Neural cell (in vitro differentiated cells): ENCODE data around the gene CTTNBP2NL. TPM values are rescaled to one million over a fixed set of nuclear protein-coding genes. Genes with fewer than 3 reads are reported as not detected.
"Not testable (repeated sequence)": the region's sequence is repeated elsewhere in the genome, so short reads cannot be mapped to it uniquely, and the experiment has no call there.

Experiments used
- H2AFZ ChIP-seq: fragments of 200-600, 300-800 bp; sonication (generic), shearing (Covaris generic); 2 replicates; pipeline ENCODE4 v1.6.0; 2014; ENCODE audit warnings: low read depth, mild to moderate bottlenecking, antibody characterized with exemption, low read length, moderate library complexity
- H3F3A ChIP-seq: fragments of 200-600 bp; shearing (Covaris generic); 2 replicates; pipeline ENCODE4 v1.6.1; 2016; ENCODE audit warnings: mild to moderate bottlenecking, moderate library complexity, mixed read lengths, antibody characterized with exemption, low read length; ENCODE audit not compliant: insufficient read depth, poor library complexity, severe bottlenecking
- H3K27ac ChIP-seq: fragments of 200-600, 300-800 bp; sonication (generic), shearing (Covaris generic); 2 replicates; pipeline ENCODE4 v1.5.1; 2014; ENCODE audit warnings: mild to moderate bottlenecking, low read length, moderate library complexity
- H3K27me3 ChIP-seq: fragments of 300-800, 200-600 bp; sonication (generic), shearing (Covaris generic); 2 replicates; pipeline ENCODE4 v1.6.0; 2014; ENCODE audit warnings: mild to moderate bottlenecking, low read depth, low read length, moderate library complexity; ENCODE audit not compliant: insufficient read depth
- H3K36me3 ChIP-seq: fragments of 300-800, 200-600 bp; sonication (generic), shearing (Covaris generic); 2 replicates; pipeline ENCODE4 v1.5.1; 2014; ENCODE audit warnings: mild to moderate bottlenecking, antibody characterized with exemption, low read length, moderate library complexity; ENCODE audit not compliant: insufficient read depth
- H3K4me2 ChIP-seq: fragments of 300-800, 200-600 bp; sonication (generic), shearing (Covaris generic); 2 replicates; pipeline ENCODE4 v1.6.0; 2014; ENCODE audit warnings: mild to moderate bottlenecking, low read length
- H3K4me3 ChIP-seq: fragments of 300-800, 200-600 bp; sonication (generic), shearing (Covaris generic); 2 replicates; pipeline ENCODE4 v1.5.1; 2014; ENCODE audit warnings: mild to moderate bottlenecking, low read length, moderate library complexity
- H3K79me2 ChIP-seq: fragments of 200-600 bp; shearing (Covaris generic); replicated peaks from 2 replicates; pipeline ENCODE4 v1.6.0; 2014; ENCODE audit warnings: mild to moderate bottlenecking, low read length, moderate library complexity; ENCODE audit not compliant: insufficient read depth
- H3K9ac ChIP-seq: fragments of 300-800, 200-600 bp; sonication (generic), shearing (Covaris generic); 2 replicates; pipeline ENCODE4 v1.6.1; 2016; ENCODE audit warnings: mild to moderate bottlenecking, low read length, mixed read lengths
- H3K9me2 ChIP-seq: fragments of 200-600 bp; shearing (Covaris generic); 2 replicates; pipeline ENCODE4 v1.6.1; 2016; ENCODE audit warnings: mild to moderate bottlenecking, low read length, mixed read lengths; ENCODE audit not compliant: insufficient read depth
- H3K9me3 ChIP-seq: fragments of 200-600, 300-800 bp; sonication (generic), shearing (Covaris generic); 2 replicates; pipeline ENCODE4 v1.6.1; 2016; ENCODE audit warnings: mild to moderate bottlenecking, mixed run types, low read length, moderate library complexity, mixed read lengths
- H4K20me1 ChIP-seq: fragments of 200-600 bp; shearing (Covaris generic); 2 replicates; pipeline ENCODE4 v1.6.1; 2016; ENCODE audit warnings: mild to moderate bottlenecking, mixed run types; ENCODE audit not compliant: insufficient read depth
- EP300 ChIP-seq: fragments of 450-650 bp; conservative IDR thresholded peaks from 2 replicates; pipeline ENCODE4 v1.6.1; 2014; ENCODE audit warnings: antibody characterized with exemption, mild to moderate bottlenecking, moderate library complexity; ENCODE audit not compliant: poor library complexity, severe bottlenecking
- EZH2 ChIP-seq: fragments of 200-600, 300-800 bp; shearing (Covaris generic), sonication (generic); IDR thresholded peaks from 2 replicates; pipeline ENCODE4 v1.6.1; 2014; ENCODE audit warnings: antibody characterized with exemption, low read length, borderline replicate concordance, mild to moderate bottlenecking; ENCODE audit not compliant: insufficient read depth, poor library complexity, severe bottlenecking
- MXI1 ChIP-seq: fragments of 450-650 bp; conservative IDR thresholded peaks from 2 replicates; pipeline ENCODE4 v1.6.1; 2014; ENCODE audit warnings: antibody characterized with exemption, mild to moderate bottlenecking; ENCODE audit not compliant: poor library complexity, severe bottlenecking
- POLR2AphosphoS5 ChIP-seq: IDR thresholded peaks from 2 replicates; pipeline ENCODE4 v1.6.1; 2012
- RAD21 ChIP-seq: fragments of 450-650 bp; conservative IDR thresholded peaks from 2 replicates; pipeline ENCODE4 v1.6.1; 2014; ENCODE audit warnings: antibody characterized with exemption, mild to moderate bottlenecking, moderate library complexity
- SMC3 ChIP-seq: fragments of 450-650 bp; conservative IDR thresholded peaks from 2 replicates; pipeline ENCODE4 v1.6.1; 2014; ENCODE audit warnings: antibody characterized with exemption, mild to moderate bottlenecking, moderate library complexity; ENCODE audit not compliant: poor library complexity
- TAF1 ChIP-seq: IDR thresholded peaks from 2 replicates; pipeline ENCODE4 v1.6.1; 2012; ENCODE audit warnings: low read depth
- polyA plus RNA-seq: library from polyadenylated mRNA; depleted of rRNA; stranded (reverse); fragments of >200 nt; gene quantifications from 2 replicates; pipeline ENCODE4 v1.2.3, GENCODE V29; 2014
- TF ChIP-seq, protein P1 (sequence below): fragments of 450-650 bp; IDR thresholded peaks from 2 replicates; pipeline ENCODE4 v1.5.1; 2014; ENCODE audit warnings: antibody characterized with exemption, mild to moderate bottlenecking, moderate library complexity; ENCODE audit not compliant: poor library complexity, severe bottlenecking
- TF ChIP-seq, protein P2 (sequence below): IDR thresholded peaks from 2 replicates; pipeline ENCODE4 v1.6.1; 2012; ENCODE audit warnings: borderline replicate concordance

The CTTNBP2NL gene
- polyA plus RNA-seq, 1 donor from 2014 or later = 11.8 TPM

DNA sequence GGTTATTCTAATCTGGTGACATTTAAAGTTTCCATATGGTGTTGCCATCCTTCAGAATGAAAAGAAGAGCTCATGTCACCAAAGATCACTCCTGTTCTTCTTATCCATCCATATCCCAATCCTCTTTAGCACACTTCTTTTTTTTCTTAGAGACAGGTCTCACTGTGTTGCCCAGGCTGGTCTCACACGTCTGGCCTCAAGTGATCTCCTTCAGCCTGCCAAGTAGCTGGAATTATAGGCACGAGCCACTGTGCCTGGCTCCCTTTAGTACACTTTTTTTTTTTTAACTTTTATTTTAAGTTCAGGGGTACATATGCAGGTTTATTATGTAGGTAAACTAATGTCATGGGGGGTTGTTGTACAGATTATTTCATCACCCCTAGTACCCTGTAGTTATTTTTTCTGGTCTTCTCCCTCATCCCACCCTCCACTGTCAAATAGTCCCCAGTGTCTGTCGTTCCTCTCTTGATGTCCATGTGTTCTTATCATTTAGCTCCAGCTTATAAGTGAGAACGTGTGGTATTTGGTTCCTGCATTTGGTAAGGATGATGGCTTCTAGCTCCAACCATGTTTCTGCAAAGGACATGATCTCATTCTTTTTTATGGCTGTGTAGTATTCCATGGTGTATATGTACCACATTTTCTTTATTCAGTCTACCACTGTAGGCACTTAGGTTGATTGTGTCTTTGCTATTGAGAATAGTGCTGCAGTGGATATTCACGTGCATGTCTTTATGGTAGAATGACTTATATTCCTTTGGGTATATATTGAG, 40.6 kb downstream of the CTTNBP2NL start:
- TF ChIP-seq, protein P1, sequence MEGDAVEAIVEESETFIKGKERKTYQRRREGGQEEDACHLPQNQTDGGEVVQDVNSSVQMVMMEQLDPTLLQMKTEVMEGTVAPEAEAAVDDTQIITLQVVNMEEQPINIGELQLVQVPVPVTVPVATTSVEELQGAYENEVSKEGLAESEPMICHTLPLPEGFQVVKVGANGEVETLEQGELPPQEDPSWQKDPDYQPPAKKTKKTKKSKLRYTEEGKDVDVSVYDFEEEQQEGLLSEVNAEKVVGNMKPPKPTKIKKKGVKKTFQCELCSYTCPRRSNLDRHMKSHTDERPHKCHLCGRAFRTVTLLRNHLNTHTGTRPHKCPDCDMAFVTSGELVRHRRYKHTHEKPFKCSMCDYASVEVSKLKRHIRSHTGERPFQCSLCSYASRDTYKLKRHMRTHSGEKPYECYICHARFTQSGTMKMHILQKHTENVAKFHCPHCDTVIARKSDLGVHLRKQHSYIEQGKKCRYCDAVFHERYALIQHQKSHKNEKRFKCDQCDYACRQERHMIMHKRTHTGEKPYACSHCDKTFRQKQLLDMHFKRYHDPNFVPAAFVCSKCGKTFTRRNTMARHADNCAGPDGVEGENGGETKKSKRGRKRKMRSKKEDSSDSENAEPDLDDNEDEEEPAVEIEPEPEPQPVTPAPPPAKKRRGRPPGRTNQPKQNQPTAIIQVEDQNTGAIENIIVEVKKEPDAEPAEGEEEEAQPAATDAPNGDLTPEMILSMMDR = no peak
- no peak for TF ChIP-seq POLR2AphosphoS5
- no peak for TF ChIP-seq EP300
- Histone ChIP-seq H3K27me3 (no peaks in the 10 kb centered on the region), H3K27ac (no peak overlapping the region), H3K9me2 (no peaks in the 10 kb centered on the region), H3K4me3 (no peak overlapping the region), H3K36me3 (peaks cover 19% of the 10 kb centered on the region), H3K9me3 (no peaks in the 10 kb centered on the region), H4K20me1 (peaks cover 2% of the 10 kb centered on the region), H3F3A (no peaks in the 10 kb centered on the region), H3K79me2 (peaks cover 28% of the 10 kb centered on the region), H3K9ac (no peak overlapping the region), H3K4me2 (no peak overlapping the region), H2AFZ (no peak overlapping the region)

DNA sequence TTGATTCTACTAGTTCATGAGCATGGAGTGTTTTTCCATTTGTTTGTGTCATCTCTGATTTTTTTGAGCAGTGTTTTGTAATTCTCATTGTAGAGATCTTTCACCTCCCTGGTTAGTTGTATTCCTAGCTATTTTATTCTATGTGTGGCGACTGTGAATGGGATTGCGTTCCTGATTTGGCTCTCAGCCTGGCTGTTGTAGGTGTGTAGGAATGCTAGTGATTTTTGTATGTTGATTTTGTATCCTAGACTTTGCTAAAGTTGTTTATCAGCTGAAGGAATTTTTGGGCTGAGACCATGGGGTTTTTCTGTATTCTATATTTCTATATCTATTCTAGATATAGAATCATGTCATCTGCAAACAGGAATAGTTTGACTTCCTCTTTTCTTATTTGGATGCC, 42.1 kb downstream of the CTTNBP2NL start:
- peaks cover 22% of the 10 kb centered on the region for H3K79me2 ChIP-seq
- H3K27me3 ChIP-seq, H3K9ac ChIP-seq, H3K27ac ChIP-seq, H3K4me2 ChIP-seq, H2AFZ ChIP-seq, H3K4me3 ChIP-seq, H3F3A ChIP-seq, H3K9me3 ChIP-seq, H3K9me2 ChIP-seq, H4K20me1 ChIP-seq: not testable (repeated sequence)
- peaks cover 19% of the 10 kb centered on the region for H3K36me3 ChIP-seq

DNA sequence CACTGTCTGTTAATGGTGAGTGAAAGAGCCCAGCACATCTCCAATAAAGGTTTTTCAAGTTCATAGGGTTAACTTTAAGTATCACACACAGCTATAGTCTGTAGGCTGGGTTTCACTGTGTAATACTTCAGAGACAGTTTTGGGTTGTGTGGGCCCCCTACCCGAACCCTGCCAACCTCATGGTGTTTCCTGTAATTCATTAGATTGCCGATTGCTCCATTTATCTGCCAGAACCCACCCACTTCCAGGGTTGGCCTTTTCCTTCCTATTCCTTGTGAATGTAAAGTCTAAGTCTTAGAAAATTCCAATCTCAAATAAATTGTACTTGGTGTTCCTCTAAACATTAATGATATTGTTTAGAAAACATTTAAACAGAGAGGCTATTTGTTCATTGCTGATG, 43.6 kb downstream of the CTTNBP2NL start:
- Histone ChIP-seq H3K4me3 (no peak overlapping the region), H3K4me2 (no peak overlapping the region), H3K36me3 (peaks cover 10% of the 10 kb centered on the region), H3K9me3 (no peaks in the 10 kb centered on the region), H3K79me2 (peaks cover 23% of the 10 kb centered on the region), H4K20me1 (peaks cover 2% of the 10 kb centered on the region), H2AFZ (no peak overlapping the region), H3K27me3 (no peaks in the 10 kb centered on the region), H3K27ac (no peak overlapping the region), H3K9ac (no peak overlapping the region), H3F3A (no peaks in the 10 kb centered on the region), H3K9me2 (no peaks in the 10 kb centered on the region)
- no peak for TF ChIP-seq EZH2

DNA sequence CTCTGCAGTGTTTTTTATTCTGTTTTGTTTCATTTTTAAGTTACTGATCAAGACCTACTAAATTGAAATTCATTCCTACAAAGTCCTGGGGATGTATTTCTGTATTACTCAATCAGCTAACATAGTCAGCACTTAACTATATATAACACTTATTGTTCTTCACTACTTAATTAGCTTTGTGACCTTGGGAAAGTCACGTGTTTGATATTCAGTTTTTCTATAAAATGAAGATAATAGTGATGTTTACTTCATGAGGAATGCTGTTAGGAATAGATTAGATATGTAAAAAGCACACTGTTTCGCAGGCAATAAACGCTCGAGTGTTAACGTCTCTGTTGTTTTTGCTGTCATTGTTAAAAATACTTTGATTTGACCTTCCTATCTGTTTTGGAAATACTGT, 44.6 kb downstream of the CTTNBP2NL start:
- H3K27me3 ChIP-seq = no peaks in the 10 kb centered on the region
- peaks cover 9% of the 10 kb centered on the region for H3K36me3 ChIP-seq
- no peak overlapping the region for H2AFZ ChIP-seq
- H3K9me2 ChIP-seq = no peaks in the 10 kb centered on the region
- no peak overlapping the region for H3K27ac ChIP-seq
- peaks cover 2% of the 10 kb centered on the region for H4K20me1 ChIP-seq
- no peak overlapping the region for H3K4me3 ChIP-seq
- H3K4me2 ChIP-seq = no peak overlapping the region
- H3K9ac ChIP-seq = no peak overlapping the region
- H3K9me3 ChIP-seq = no peaks in the 10 kb centered on the region
- no peaks in the 10 kb centered on the region for H3F3A ChIP-seq
- TF ChIP-seq, protein P1 = no peak
- TF ChIP-seq MXI1 = no peak
- TF ChIP-seq POLR2AphosphoS5 = no peak
- no peak for TF ChIP-seq TAF1
- no peak for TF ChIP-seq SMC3
- TF ChIP-seq, protein P2, sequence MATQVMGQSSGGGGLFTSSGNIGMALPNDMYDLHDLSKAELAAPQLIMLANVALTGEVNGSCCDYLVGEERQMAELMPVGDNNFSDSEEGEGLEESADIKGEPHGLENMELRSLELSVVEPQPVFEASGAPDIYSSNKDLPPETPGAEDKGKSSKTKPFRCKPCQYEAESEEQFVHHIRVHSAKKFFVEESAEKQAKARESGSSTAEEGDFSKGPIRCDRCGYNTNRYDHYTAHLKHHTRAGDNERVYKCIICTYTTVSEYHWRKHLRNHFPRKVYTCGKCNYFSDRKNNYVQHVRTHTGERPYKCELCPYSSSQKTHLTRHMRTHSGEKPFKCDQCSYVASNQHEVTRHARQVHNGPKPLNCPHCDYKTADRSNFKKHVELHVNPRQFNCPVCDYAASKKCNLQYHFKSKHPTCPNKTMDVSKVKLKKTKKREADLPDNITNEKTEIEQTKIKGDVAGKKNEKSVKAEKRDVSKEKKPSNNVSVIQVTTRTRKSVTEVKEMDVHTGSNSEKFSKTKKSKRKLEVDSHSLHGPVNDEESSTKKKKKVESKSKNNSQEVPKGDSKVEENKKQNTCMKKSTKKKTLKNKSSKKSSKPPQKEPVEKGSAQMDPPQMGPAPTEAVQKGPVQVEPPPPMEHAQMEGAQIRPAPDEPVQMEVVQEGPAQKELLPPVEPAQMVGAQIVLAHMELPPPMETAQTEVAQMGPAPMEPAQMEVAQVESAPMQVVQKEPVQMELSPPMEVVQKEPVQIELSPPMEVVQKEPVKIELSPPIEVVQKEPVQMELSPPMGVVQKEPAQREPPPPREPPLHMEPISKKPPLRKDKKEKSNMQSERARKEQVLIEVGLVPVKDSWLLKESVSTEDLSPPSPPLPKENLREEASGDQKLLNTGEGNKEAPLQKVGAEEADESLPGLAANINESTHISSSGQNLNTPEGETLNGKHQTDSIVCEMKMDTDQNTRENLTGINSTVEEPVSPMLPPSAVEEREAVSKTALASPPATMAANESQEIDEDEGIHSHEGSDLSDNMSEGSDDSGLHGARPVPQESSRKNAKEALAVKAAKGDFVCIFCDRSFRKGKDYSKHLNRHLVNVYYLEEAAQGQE = no peak
- no peak for TF ChIP-seq EZH2
- TF ChIP-seq EP300 = no peak
- no peak for TF ChIP-seq RAD21
- H3K79me2 ChIP-seq = peaks cover 30% of the 10 kb centered on the region
